Tibial nerve (tissue), 4 donors: ENCODE measurements around the gene HAX1.
"Not testable (repeated sequence)": the region's sequence is repeated elsewhere in the genome, so short reads cannot be mapped to it uniquely, and the experiment has no call there.

Experiments used
- CTCF ChIP-seq, 5 experiments: fragments of 200-600 bp in 3 of 5; fragments of 450-650 bp in 2 of 5; sonication (generic) in 3 of 5; IDR thresholded peaks; one replicate each; pipeline ENCODE4 v1.5.1; 2016 to 2019; ENCODE audit warnings: antibody characterized with exemption in 5 of 5, mild to moderate bottlenecking in 3 of 5, moderate library complexity in 2 of 5
- EP300 ChIP-seq, 2 donors: sonication (generic); formaldehyde crosslinking; IDR thresholded peaks; one replicate each; pipeline ENCODE4 v1.6.1; 2017; ENCODE audit warnings: antibody characterized with exemption in 2 of 2, mild to moderate bottlenecking in 1 of 2
- POLR2A ChIP-seq, 2 donors: fragments of 450-650 bp; IDR thresholded peaks; one replicate each; pipeline ENCODE4 v1.6.1; 2017; ENCODE audit warnings: antibody characterized with exemption in 2 of 2, mild to moderate bottlenecking in 2 of 2, moderate library complexity in 2 of 2

GRCh38 chr1:154307670-154308270 is 35.3 kb downstream of the HAX1 start:
- TF ChIP-seq POLR2A, CTCF, EP300 (IDR thresholded peaks at IDR 0.05): not testable (repeated sequence)
